PC-9 (cell line): Measurements from ENCODE around the gene MAP3K13. TPM values are rescaled to one million over a fixed set of nuclear protein-coding genes. Genes with fewer than 3 reads are reported as not detected.

Experiments used
- BruUV-seq: library from RNA; stranded (reverse); fragments of 400-500 nt; replicated peaks from 2 replicates; lab custom pipeline; 2021; lab: Mats Ljungman, UMichigan
- CTCF ChIA-PET: fragments of 300-600 bp; sonication (Branson Sonifier 250); formaldehyde crosslinking; loops from one replicate; lab custom pipeline; 2022; ENCODE audit warnings: antibody characterized with exemption; lab: Charles Lee
- POLR2A ChIA-PET: fragments of 300-600 bp; sonication (Branson Sonifier 250); formaldehyde crosslinking; loops from one replicate; lab custom pipeline; 2022; ENCODE audit warnings: antibody characterized with exemption; ENCODE audit not compliant: unreplicated experiment; lab: Charles Lee
- DNase-seq, 2 experiments: peaks; one replicate each; pipeline versions ENCODE4 v3.0.0 to v3.0.0-alpha.2; 2015 to 2022; ENCODE audit warnings: mixed read lengths in 1 of 2
- H2AFZ ChIP-seq: fragments of 200-600 bp; sonication (generic); 2 replicates; pipeline ENCODE4 v1.8.1; 2017; ENCODE audit warnings: antibody characterized with exemption
- H3F3A ChIP-seq: fragments of 200-600 bp; sonication (generic); 2 replicates; pipeline ENCODE4 v1.8.1; 2017; ENCODE audit warnings: antibody characterized with exemption, mild to moderate bottlenecking, low read depth; ENCODE audit not compliant: insufficient read depth
- H3K27ac ChIP-seq: fragments of 200-600 bp; sonication (generic); 2 replicates; pipeline ENCODE4 v1.6.1; 2016; ENCODE audit warnings: mixed run types
- H3K27me3 ChIP-seq: fragments of 200-600 bp; sonication (generic); 2 replicates; pipeline ENCODE4 v1.6.1; 2016; ENCODE audit warnings: low read depth, mixed run types; ENCODE audit not compliant: insufficient read depth
- H3K36me3 ChIP-seq: fragments of 200-600 bp; sonication (generic); 2 replicates; pipeline ENCODE4 v1.6.1; 2016; ENCODE audit warnings: low read depth, mixed run types
- H3K4me1 ChIP-seq: fragments of 200-600 bp; sonication (generic); replicated peaks from 2 replicates; pipeline ENCODE4 v1.6.1; 2016; ENCODE audit warnings: mixed run types; ENCODE audit not compliant: insufficient read depth
- H3K4me2 ChIP-seq: fragments of 200-600 bp; sonication (generic); 2 replicates; pipeline ENCODE4 v1.6.1; 2017; ENCODE audit warnings: mixed run types
- H3K4me3 ChIP-seq: fragments of 200-600 bp; sonication (generic); 2 replicates; pipeline ENCODE4 v1.6.1; 2016; ENCODE audit warnings: mixed run types
- H3K79me2 ChIP-seq: fragments of 200-600 bp; sonication (generic); 2 replicates; pipeline ENCODE4 v1.6.1; 2017; ENCODE audit warnings: low read depth, mixed run types
- H3K9me2 ChIP-seq: fragments of 200-600 bp; sonication (generic); 2 replicates; pipeline ENCODE4 v1.8.1; 2017; ENCODE audit warnings: mild to moderate bottlenecking; ENCODE audit not compliant: insufficient read depth
- H3K9me3 ChIP-seq: fragments of 200-600 bp; sonication (generic); 2 replicates; pipeline ENCODE4 v1.8.1; 2016; ENCODE audit warnings: low read depth; ENCODE audit not compliant: insufficient read depth
- H4K20me1 ChIP-seq: fragments of 200-600 bp; sonication (generic); 2 replicates; pipeline ENCODE4 v1.8.1; 2017; ENCODE audit not compliant: insufficient read depth
- EZH2 ChIP-seq: fragments of 200-600 bp; sonication (generic); IDR thresholded peaks from 2 replicates; pipeline ENCODE4 v1.8.0; 2017; ENCODE audit warnings: antibody characterized with exemption, low read depth
- intact Hi-C: fragments of 100-400 bp; cut with micrococcal nuclease; formaldehyde crosslinking; loops from one replicate; pipeline ENCODE4 v1.10.0; 2022; ENCODE audit not compliant: unreplicated experiment
- total RNA-seq: library from RNA; stranded (reverse); gene quantifications from 2 replicates; pipeline ENCODE4 v1.2.3, GENCODE V29; 2021
- TF ChIP-seq, protein P1 (sequence below): fragments of 200-600 bp; sonication (generic); conservative IDR thresholded peaks from 2 replicates; pipeline ENCODE4 v1.6.1; 2017; ENCODE audit warnings: mixed run types, antibody characterized with exemption, mild to moderate bottlenecking, moderate library complexity

Gene MAP3K13
- total RNA-seq, 1 experiment from 2014 or later: 65.5 TPM

GRCh38 chr3:185339945-185340344, 23.0 kb upstream of the MAP3K13 start:
- no peaks in the 10 kb centered on the region for H3K79me2 ChIP-seq
- no peaks in the 10 kb centered on the region for H3K9me2 ChIP-seq
- BruUV-seq: no TSS peak
- intact Hi-C loops: loop anchor here (5.0 kb wide), 2 partner anchors 157 to 217 kb away; partner anchors contain the start of gene TMEM41A
- H4K20me1 ChIP-seq: no peaks in the 10 kb centered on the region
- H2AFZ ChIP-seq: no peak overlapping the region
- peaks cover 38% of the 10 kb centered on the region for H3F3A ChIP-seq
- peaks cover 59% of the 10 kb centered on the region for H3K4me1 ChIP-seq
- no peak overlapping the region for H3K4me3 ChIP-seq
- H3K36me3 ChIP-seq: no peaks in the 10 kb centered on the region
- DNase-seq: no peak
- no peak overlapping the region for H3K4me2 ChIP-seq
- POLR2A ChIA-PET: no interaction called here
- no peaks in the 10 kb centered on the region for H3K27me3 ChIP-seq
- CTCF ChIA-PET: no interaction called here
- no peak overlapping the region for H3K27ac ChIP-seq
- no peaks in the 10 kb centered on the region; the same call in 1 of the 2 replicates for H3K9me3 ChIP-seq
- TF ChIP-seq, protein P1, sequence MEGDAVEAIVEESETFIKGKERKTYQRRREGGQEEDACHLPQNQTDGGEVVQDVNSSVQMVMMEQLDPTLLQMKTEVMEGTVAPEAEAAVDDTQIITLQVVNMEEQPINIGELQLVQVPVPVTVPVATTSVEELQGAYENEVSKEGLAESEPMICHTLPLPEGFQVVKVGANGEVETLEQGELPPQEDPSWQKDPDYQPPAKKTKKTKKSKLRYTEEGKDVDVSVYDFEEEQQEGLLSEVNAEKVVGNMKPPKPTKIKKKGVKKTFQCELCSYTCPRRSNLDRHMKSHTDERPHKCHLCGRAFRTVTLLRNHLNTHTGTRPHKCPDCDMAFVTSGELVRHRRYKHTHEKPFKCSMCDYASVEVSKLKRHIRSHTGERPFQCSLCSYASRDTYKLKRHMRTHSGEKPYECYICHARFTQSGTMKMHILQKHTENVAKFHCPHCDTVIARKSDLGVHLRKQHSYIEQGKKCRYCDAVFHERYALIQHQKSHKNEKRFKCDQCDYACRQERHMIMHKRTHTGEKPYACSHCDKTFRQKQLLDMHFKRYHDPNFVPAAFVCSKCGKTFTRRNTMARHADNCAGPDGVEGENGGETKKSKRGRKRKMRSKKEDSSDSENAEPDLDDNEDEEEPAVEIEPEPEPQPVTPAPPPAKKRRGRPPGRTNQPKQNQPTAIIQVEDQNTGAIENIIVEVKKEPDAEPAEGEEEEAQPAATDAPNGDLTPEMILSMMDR: no peak
- TF ChIP-seq EZH2: no peak

DNA sequence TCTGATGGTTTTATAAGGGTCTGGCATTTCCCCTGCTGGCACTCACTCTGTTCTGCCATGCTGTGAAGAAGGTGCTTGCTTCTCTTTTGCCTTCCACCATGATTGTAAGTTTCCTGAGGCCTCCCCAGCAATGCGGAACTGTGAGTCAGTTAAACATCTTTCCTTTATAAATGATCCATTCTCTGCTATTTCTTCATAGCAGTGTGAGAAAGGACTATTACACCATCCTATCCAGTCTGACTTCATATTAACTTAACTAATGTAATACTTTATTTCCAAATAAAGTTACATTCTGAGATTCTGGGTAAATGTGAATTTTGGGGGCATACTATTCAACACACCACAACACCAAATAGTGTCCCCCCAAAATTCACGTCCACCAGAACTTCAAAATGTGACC, 22.2 kb upstream of the MAP3K13 start:
- CTCF ChIA-PET: no interaction called here
- no peaks in the 10 kb centered on the region for H3K79me2 ChIP-seq
- H3K4me3 ChIP-seq: no peak overlapping the region
- no peaks in the 10 kb centered on the region for H3K9me2 ChIP-seq
- no peaks in the 10 kb centered on the region for H3K9me3 ChIP-seq
- H3F3A ChIP-seq: peaks cover 30% of the 10 kb centered on the region
- no peak for DNase-seq
- intact Hi-C loops: no loop called here
- H3K27me3 ChIP-seq: no peaks in the 10 kb centered on the region
- no TSS peak for BruUV-seq
- H4K20me1 ChIP-seq: no peaks in the 10 kb centered on the region
- H3K27ac ChIP-seq: peak overlapping the region; percentile 84; the same call in 1 of the 2 replicates
- peaks cover 51% of the 10 kb centered on the region for H3K4me1 ChIP-seq
- no peak for TF ChIP-seq EZH2
- TF ChIP-seq, protein P1: no peak
- no peaks in the 10 kb centered on the region for H3K36me3 ChIP-seq
- no peak overlapping the region for H3K4me2 ChIP-seq
- POLR2A ChIA-PET: no interaction called here
- H2AFZ ChIP-seq: no peak overlapping the region

- H2AFZ ChIP-seq: peak overlapping the region; percentile 47; the same call in 1 of the 2 replicates
- no peaks in the 10 kb centered on the region for H3K9me2 ChIP-seq
- BruUV-seq: TSS peak; percentile 77
- peak; percentile 43 to 79 for DNase-seq
- intact Hi-C loops: loop anchor here (1.0 kb wide), 1 partner anchor 24 kb away; no protein-coding TSS in a partner anchor
- no peak for TF ChIP-seq EZH2
- TF ChIP-seq, protein P1: no peak
- no peaks in the 10 kb centered on the region for H3K27me3 ChIP-seq
- H3K4me2 ChIP-seq: peak overlapping the region; percentile 66
- ChIA-PET POLR2A (interaction anchor here (0.5 to 1.0 kb wide), 4 partner anchors 10 to 618 kb away, joined by 3 to 8 read pairs (median 5); no protein-coding TSS in a partner anchor), CTCF (interaction anchor here (0.5 to 0.6 kb wide), 2 partner anchors 85 to 603 kb away, joined by 3 to 6 read pairs; no protein-coding TSS in a partner anchor)
- no peaks in the 10 kb centered on the region for H3K36me3 ChIP-seq
- H3K4me1 ChIP-seq: peaks cover 40% of the 10 kb centered on the region
- H4K20me1 ChIP-seq: no peaks in the 10 kb centered on the region
- no peaks in the 10 kb centered on the region for H3K79me2 ChIP-seq
- peak overlapping the region; percentile 12; the same call in 1 of the 2 replicates for H3K4me3 ChIP-seq
- peak overlapping the region; percentile 84 for H3K27ac ChIP-seq
- no peaks in the 10 kb centered on the region for H3K9me3 ChIP-seq
- peaks cover 22% of the 10 kb centered on the region for H3F3A ChIP-seq
These were observed 21.1 kb upstream of the MAP3K13 start for GRCh38 chr3:185341616-185342458.
